MCF 10A (cell line): ENCODE data around the gene NRTN. TPM values are rescaled to one million over a fixed set of nuclear protein-coding genes. Genes with fewer than 3 reads are reported as not detected.

ENCODE experiments used
- BruUV-seq: library from RNA; stranded (reverse); fragments of 400-500 nt; replicated peaks from 2 replicates; lab custom pipeline; 2021; lab: Mats Ljungman, UMichigan
- CTCF ChIA-PET: fragments of 300-600 bp; sonication (Branson Sonifier 250); formaldehyde crosslinking; extraction: SDS; loops from one replicate; lab custom pipeline; 2021; ENCODE audit warnings: antibody characterized with exemption, inconsistent platforms; lab: Yijun Ruan, JAX
- POLR2A ChIA-PET: fragments of 300-600, 350-650 bp; sonication (Branson Sonifier 250); formaldehyde crosslinking; extraction: SDS; loops from one replicate; lab custom pipeline; 2020; ENCODE audit warnings: antibody characterized with exemption, inconsistent platforms; lab: Yijun Ruan, JAX
- DNase-seq: peaks from one replicate; pipeline ENCODE4 v3.0.0-alpha.2; 2018; ENCODE audit not compliant: unreplicated experiment
- H3K27ac Mint-ChIP-seq: one replicate; pipeline ENCODE4 v1.8.0; 2022; ENCODE audit warnings: mild to moderate bottlenecking, low read depth, mixed read lengths; ENCODE audit not compliant: unreplicated experiment
- H3K27me3 Mint-ChIP-seq: one replicate; pipeline ENCODE4 v1.8.0; 2022; ENCODE audit warnings: mixed read lengths; ENCODE audit not compliant: insufficient read depth, unreplicated experiment
- H3K36me3 Mint-ChIP-seq: one replicate; pipeline ENCODE4 v1.8.0; 2022; ENCODE audit warnings: mild to moderate bottlenecking, moderate library complexity, mixed read lengths; ENCODE audit not compliant: insufficient read depth, unreplicated experiment
- H3K4me1 Mint-ChIP-seq: one replicate; pipeline ENCODE4 v1.8.0; 2022; ENCODE audit warnings: mixed read lengths; ENCODE audit not compliant: insufficient read depth, unreplicated experiment
- H3K4me3 Mint-ChIP-seq: one replicate; pipeline ENCODE4 v1.8.0; 2022; ENCODE audit warnings: mild to moderate bottlenecking, moderate library complexity, mixed read lengths; ENCODE audit not compliant: unreplicated experiment
- H3K9me3 Mint-ChIP-seq: one replicate; pipeline ENCODE4 v1.8.0; 2022; ENCODE audit warnings: mixed read lengths; ENCODE audit not compliant: unreplicated experiment
- intact Hi-C: fragments of 100-400 bp; cut with micrococcal nuclease; formaldehyde crosslinking; loops from 2 replicates; pipeline ENCODE4 v1.14.1; 2022
- total RNA-seq: library from RNA; stranded (reverse); gene quantifications from 2 replicates; pipeline ENCODE4 v1.2.3, GENCODE V29; 2022
- TF ChIP-seq, protein P1 (sequence below): fragments of 200-600 bp; IDR thresholded peaks from one replicate; pipeline ENCODE4 v1.8.0; 2022; ENCODE audit warnings: antibody characterized with exemption, mild to moderate bottlenecking; ENCODE audit not compliant: unreplicated experiment

Gene NRTN
- total RNA-seq, 1 experiment from 2014 or later = 0.75 TPM

DNA sequence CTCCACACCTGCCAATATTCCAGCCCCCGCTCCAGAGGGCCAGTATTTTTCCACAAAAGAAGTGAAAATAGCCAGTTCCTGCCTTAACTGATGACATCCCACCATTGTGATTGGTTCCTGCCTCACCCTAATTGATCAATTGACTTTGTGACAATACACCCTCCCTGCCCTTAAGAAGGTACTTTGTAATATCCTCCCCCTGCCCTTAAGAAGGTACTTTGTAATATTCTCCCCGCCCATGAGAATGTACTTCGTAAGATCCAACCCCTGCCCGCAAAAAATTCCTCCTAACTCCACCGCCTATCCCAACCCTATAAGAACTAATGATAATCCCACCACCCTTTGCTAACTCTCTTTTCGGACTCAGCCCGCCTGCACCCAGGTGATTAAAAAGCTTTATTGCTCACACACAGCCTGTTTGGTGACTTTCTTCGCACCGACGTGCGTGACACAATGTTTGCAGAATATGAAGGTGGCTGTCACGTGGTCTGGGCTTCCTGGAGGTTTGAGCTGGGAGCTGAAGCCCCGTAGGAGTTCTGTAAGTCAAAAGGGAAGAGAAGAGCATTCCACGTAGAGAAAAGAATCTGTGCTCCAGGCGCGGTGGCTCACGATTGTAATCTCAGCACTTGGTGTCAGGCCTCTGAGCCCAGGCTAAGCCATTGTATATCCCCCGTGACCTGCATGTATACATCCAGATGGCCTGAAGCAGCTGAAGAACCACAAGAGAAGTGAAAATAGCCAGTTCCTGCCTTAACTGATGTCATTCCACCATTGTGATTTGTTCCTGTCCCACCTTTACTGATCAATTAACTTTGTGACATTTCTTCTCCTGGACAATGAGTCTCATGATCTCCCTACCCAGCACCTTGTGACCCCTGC, 52.6 kb downstream of the NRTN start:
- POLR2A ChIA-PET = interaction anchor here (1.3 kb wide), 1 partner anchor 46 kb away, joined by 3 read pairs; the partner anchor contains the start of gene NDUFA11
- Mint-ChIP-seq H3K27ac (no peak overlapping the region), H3K9me3 (no peaks in the 10 kb centered on the region), H3K4me1 (no peaks in the 10 kb centered on the region), H3K27me3 (peaks cover 17% of the 10 kb centered on the region), H3K4me3 (no peak overlapping the region), H3K36me3 (no peaks in the 10 kb centered on the region)
- intact Hi-C loops = no loop called here
- CTCF ChIA-PET = no interaction called here
- TF ChIP-seq, protein P1, sequence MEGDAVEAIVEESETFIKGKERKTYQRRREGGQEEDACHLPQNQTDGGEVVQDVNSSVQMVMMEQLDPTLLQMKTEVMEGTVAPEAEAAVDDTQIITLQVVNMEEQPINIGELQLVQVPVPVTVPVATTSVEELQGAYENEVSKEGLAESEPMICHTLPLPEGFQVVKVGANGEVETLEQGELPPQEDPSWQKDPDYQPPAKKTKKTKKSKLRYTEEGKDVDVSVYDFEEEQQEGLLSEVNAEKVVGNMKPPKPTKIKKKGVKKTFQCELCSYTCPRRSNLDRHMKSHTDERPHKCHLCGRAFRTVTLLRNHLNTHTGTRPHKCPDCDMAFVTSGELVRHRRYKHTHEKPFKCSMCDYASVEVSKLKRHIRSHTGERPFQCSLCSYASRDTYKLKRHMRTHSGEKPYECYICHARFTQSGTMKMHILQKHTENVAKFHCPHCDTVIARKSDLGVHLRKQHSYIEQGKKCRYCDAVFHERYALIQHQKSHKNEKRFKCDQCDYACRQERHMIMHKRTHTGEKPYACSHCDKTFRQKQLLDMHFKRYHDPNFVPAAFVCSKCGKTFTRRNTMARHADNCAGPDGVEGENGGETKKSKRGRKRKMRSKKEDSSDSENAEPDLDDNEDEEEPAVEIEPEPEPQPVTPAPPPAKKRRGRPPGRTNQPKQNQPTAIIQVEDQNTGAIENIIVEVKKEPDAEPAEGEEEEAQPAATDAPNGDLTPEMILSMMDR = no peak
- no TSS peak for BruUV-seq
- no peak for DNase-seq

DNA sequence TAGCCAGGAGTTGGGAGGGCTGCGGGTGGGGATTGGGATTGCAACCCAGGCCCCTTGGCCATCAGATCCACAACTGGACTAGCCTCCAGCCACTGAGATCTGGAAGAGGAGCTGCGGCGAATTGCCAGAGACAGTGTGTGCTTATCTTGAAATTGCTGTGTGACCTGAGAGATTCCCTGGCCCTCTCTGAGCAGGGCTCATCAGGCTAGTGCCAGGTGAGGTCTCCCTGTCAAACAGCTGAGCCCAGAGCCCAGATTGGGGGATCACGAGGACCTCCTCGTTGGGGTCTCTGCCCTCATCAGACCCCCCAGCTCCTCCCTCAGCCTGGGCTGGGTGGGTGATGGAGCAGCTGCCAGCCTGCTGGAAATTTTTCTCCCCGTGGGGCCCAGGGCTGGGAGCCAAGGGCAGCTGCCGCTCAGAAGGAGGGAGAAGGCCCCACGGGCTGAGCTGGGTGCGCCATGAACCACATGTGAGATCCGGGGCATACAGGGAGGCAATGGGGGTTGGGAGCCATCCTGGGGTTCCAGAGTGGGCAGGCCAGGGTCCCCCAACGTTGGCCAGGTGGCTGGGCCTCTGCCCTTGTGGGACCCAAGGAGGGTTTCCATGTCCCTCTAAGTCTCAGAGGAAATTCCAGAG, 58.3 kb downstream of the NRTN start:
- TF ChIP-seq, protein P1 = no peak
- Mint-ChIP-seq H3K4me3 (no peak overlapping the region), H3K36me3 (no peaks in the 10 kb centered on the region), H3K27ac (no peak overlapping the region), H3K27me3 (peaks cover 8% of the 10 kb centered on the region), H3K9me3 (no peaks in the 10 kb centered on the region), H3K4me1 (no peaks in the 10 kb centered on the region)
- BruUV-seq = no TSS peak
- POLR2A ChIA-PET = no interaction called here
- DNase-seq = no peak
- intact Hi-C loops = no loop called here
- CTCF ChIA-PET = no interaction called here

DNA sequence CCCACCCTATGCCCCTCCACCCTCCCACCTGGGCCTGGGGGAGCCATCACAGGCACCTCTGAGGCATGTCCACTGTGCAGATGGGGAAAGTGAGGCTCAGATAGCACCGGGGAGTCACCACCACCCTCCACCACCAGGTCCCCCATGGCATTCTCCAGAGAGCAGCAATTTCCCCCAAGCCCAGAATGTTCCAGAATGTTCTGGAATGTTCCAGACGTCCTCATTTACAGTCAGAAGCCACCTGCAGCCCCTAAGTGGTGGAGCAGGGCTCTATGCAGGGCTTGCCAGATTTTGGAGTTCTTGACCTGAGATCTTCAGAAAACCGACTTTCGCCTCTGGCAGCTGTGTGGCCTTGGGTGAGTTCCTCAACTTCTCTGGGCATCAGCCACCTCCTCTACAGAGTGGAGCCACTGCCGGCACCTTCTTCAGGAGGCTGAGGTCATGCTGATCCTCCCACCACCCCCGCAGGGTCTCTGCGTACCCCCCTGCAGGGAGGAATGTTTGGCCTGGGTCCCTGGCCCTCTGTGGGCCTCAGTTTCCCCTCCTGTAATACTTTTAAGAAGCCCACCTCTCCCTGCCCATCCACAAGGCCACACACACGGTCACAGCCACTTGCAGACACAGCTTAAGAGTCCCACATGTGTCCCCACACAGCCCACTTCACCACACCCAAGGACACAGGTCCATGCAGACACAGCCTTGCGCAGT, 59.3 kb downstream of the NRTN start:
- TF ChIP-seq, protein P1 = no peak
- no TSS peak for BruUV-seq
- ChIA-PET CTCF (no interaction called here), POLR2A (interaction anchor here (0.6 kb wide), 1 partner anchor 120 kb away, joined by 3 read pairs; no protein-coding TSS in a partner anchor)
- no peak for DNase-seq
- no peaks in the 10 kb centered on the region for H3K36me3 Mint-ChIP-seq
- no peaks in the 10 kb centered on the region for H3K9me3 Mint-ChIP-seq
- no peak overlapping the region for H3K27ac Mint-ChIP-seq
- no peak overlapping the region for H3K4me3 Mint-ChIP-seq
- no peaks in the 10 kb centered on the region for H3K4me1 Mint-ChIP-seq
- intact Hi-C loops = no loop called here
- H3K27me3 Mint-ChIP-seq = peaks cover 9% of the 10 kb centered on the region
